Nephron progenitor cell (in vitro differentiated cells): Measurements from ENCODE around the gene NRG2.

Source experiments
- DNase-seq: peaks from one replicate; pipeline ENCODE4 v3.0.0; 2021
- H3K27ac Mint-ChIP-seq: 2 replicates; pipeline ENCODE4 v1.8.0; 2021; ENCODE audit warnings: mild to moderate bottlenecking, moderate library complexity, mixed read lengths
- H3K27me3 Mint-ChIP-seq: 2 replicates; pipeline ENCODE4 v1.8.0; 2021; ENCODE audit warnings: mild to moderate bottlenecking, low read depth, mixed read lengths; ENCODE audit not compliant: poor library complexity
- H3K36me3 Mint-ChIP-seq: 2 replicates; pipeline ENCODE4 v1.8.0; 2021; ENCODE audit warnings: low read depth, mixed read lengths
- H3K4me1 Mint-ChIP-seq: 2 replicates; pipeline ENCODE4 v1.8.0; 2021; ENCODE audit warnings: mixed read lengths
- H3K4me3 Mint-ChIP-seq: 2 replicates; pipeline ENCODE4 v1.8.0; 2021; ENCODE audit warnings: mild to moderate bottlenecking, moderate library complexity, mixed read lengths
- H3K9me3 Mint-ChIP-seq: 2 replicates; pipeline ENCODE4 v1.8.0; 2021; ENCODE audit warnings: mild to moderate bottlenecking, moderate library complexity, mixed read lengths
- CTCF ChIP-seq: fragments of 200-600 bp; sonication (generic); IDR thresholded peaks from 2 replicates; pipeline ENCODE4 v1.5.0; 2021; ENCODE audit warnings: antibody characterized with exemption

NRG2 gene

GRCh38 chr5:139889410-139889809 lies 153.7 kb downstream of the NRG2 start:
- no peak overlapping the region for H3K27ac Mint-ChIP-seq
- H3K4me1 Mint-ChIP-seq, result peaks cover 6% of the 10 kb centered on the region
- H3K4me3 Mint-ChIP-seq, result no peak overlapping the region
- peaks cover 46% of the 10 kb centered on the region for H3K27me3 Mint-ChIP-seq
- no peaks in the 10 kb centered on the region for H3K36me3 Mint-ChIP-seq
- no peak for DNase-seq
- TF ChIP-seq CTCF, result no peak
- no peaks in the 10 kb centered on the region for H3K9me3 Mint-ChIP-seq

- DNase-seq, result no peak
- Mint-ChIP-seq H3K4me1 (peaks cover 6% of the 10 kb centered on the region), H3K9me3 (no peaks in the 10 kb centered on the region), H3K27me3 (peaks cover 47% of the 10 kb centered on the region), H3K27ac (no peak overlapping the region), H3K36me3 (no peaks in the 10 kb centered on the region), H3K4me3 (no peak overlapping the region)
- no peak for TF ChIP-seq CTCF
These were observed 154.7 kb downstream of the NRG2 start for GRCh38 chr5:139888370-139888769.

- no peak overlapping the region for H3K27ac Mint-ChIP-seq
- H3K9me3 Mint-ChIP-seq, result no peaks in the 10 kb centered on the region
- no peak for TF ChIP-seq CTCF
- H3K4me1 Mint-ChIP-seq, result peaks cover 8% of the 10 kb centered on the region
- no peak overlapping the region for H3K4me3 Mint-ChIP-seq
- H3K27me3 Mint-ChIP-seq, result peaks cover 37% of the 10 kb centered on the region
- no peaks in the 10 kb centered on the region for H3K36me3 Mint-ChIP-seq
- no peak for DNase-seq
These were observed 156.9 kb downstream of the NRG2 start for GRCh38 chr5:139886213-139886612.

DNA sequence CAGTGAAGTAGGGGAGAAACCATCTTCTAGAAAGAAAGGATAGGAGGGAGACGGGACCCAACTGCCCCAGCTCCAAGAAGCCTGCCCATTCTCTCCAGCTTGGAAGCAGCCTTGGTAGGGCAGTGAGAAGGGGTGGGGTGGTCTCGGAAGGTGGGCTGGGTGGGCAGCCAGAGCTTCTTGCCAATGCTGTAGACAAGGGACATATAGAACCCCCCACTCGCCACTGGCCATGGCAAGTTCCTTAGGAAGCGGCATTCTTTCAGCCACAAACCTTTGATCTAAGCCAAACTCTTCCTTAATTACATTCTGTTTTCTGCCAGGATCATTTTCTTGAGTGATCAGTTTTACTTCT lies 157.3 kb downstream of the NRG2 start:
- DNase-seq, result no peak
- Mint-ChIP-seq H3K9me3 (no peaks in the 10 kb centered on the region), H3K27ac (no peak overlapping the region), H3K27me3 (peaks cover 37% of the 10 kb centered on the region), H3K36me3 (no peaks in the 10 kb centered on the region), H3K4me3 (no peak overlapping the region), H3K4me1 (peaks cover 12% of the 10 kb centered on the region)
- no peak for TF ChIP-seq CTCF

DNA sequence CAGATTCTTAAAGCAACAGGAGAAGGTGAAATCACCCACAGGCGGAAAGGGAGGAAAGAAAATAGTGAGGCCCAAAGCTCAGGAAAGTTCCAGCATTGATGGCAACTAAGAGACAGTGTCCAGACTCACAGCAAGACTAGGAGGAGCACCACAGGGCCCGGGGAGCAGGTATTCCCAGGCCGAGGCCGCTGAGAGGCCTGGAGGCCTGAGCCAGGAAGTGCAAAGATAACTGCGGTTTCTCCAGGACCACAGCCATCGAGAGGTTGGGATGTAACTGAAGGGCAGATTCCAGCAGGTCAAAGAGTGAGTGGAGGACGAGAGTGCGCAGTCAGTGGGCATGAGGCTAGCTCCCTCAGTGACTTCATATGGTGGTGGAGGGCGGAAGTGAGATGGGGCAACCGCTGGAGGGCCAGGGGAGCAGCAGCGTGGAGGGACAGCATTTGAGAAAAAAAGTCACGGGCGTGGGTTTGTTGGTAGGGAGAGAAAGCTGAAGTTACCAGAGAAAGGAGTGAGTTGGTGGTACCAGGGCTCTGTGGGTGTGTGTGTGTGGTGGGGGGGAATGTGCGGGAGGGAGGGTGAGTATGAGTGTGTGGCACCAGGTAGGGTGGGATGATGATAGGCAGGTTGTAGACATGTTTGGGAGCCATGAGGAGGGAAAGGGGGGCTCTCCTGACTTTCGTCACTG lies 157.8 kb downstream of the NRG2 start:
- peaks cover 35% of the 10 kb centered on the region for H3K27me3 Mint-ChIP-seq
- no peak overlapping the region for H3K27ac Mint-ChIP-seq
- no peaks in the 10 kb centered on the region for H3K9me3 Mint-ChIP-seq
- TF ChIP-seq CTCF, result no peak
- no peak overlapping the region for H3K4me3 Mint-ChIP-seq
- H3K4me1 Mint-ChIP-seq, result peaks cover 17% of the 10 kb centered on the region
- DNase-seq, result no peak
- no peaks in the 10 kb centered on the region for H3K36me3 Mint-ChIP-seq

- Mint-ChIP-seq H3K9me3 (no peaks in the 10 kb centered on the region), H3K4me3 (no peak overlapping the region), H3K4me1 (peaks cover 23% of the 10 kb centered on the region), H3K36me3 (no peaks in the 10 kb centered on the region), H3K27ac (no peak overlapping the region), H3K27me3 (peaks cover 29% of the 10 kb centered on the region)
- no peak for TF ChIP-seq CTCF
- DNase-seq, result no peak
These were observed 158.4 kb downstream of the NRG2 start for GRCh38 chr5:139884734-139885133.
